Chondrocyte (in vitro differentiated cells): ENCODE data around the gene UTS2R. TPM values are rescaled to one million over a fixed set of nuclear protein-coding genes. Genes with fewer than 3 reads are reported as not detected.
"Not testable (repeated sequence)": the region's sequence is repeated elsewhere in the genome, so short reads cannot be mapped to it uniquely, and the experiment has no call there.

ENCODE experiments used
- DNase-seq: peaks from one replicate; pipeline ENCODE4 v3.0.0; 2021; ENCODE audit warnings: mixed read lengths, low spot score
- H3K27ac Mint-ChIP-seq: one replicate; pipeline ENCODE4 v1.8.0; 2021; ENCODE audit warnings: mild to moderate bottlenecking, moderate library complexity, mixed read lengths; ENCODE audit not compliant: unreplicated experiment
- H3K27me3 Mint-ChIP-seq: 2 replicates; pipeline ENCODE4 v1.8.0; 2021; ENCODE audit warnings: low read depth, mixed read lengths
- H3K36me3 Mint-ChIP-seq: 2 replicates; pipeline ENCODE4 v1.8.0; 2021; ENCODE audit warnings: low read depth, mixed read lengths
- H3K4me1 Mint-ChIP-seq: 2 replicates; pipeline ENCODE4 v1.8.0; 2021; ENCODE audit warnings: low read depth, mild to moderate bottlenecking, mixed read lengths
- H3K4me3 Mint-ChIP-seq: one replicate; pipeline ENCODE4 v1.8.0; 2021; ENCODE audit warnings: mild to moderate bottlenecking, moderate library complexity, mixed read lengths; ENCODE audit not compliant: unreplicated experiment
- H3K9me3 Mint-ChIP-seq: 2 replicates; pipeline ENCODE4 v1.8.0; 2021; ENCODE audit warnings: low read depth, mixed read lengths
- CTCF ChIP-seq: fragments of 200-600 bp; sonication (generic); IDR thresholded peaks from 2 replicates; pipeline ENCODE4 v1.5.0; 2021; ENCODE audit warnings: antibody characterized with exemption, mild to moderate bottlenecking, moderate library complexity
- total RNA-seq: library from RNA; stranded (reverse); gene quantifications from 3 replicates; pipeline ENCODE4 v1.2.1, GENCODE V29; 2021

Gene UTS2R
- total RNA-seq, 1 donor from 2014 or later: not detected

- Mint-ChIP-seq H3K4me1 (peaks cover 6% of the 10 kb centered on the region), H3K36me3 (no peaks in the 10 kb centered on the region), H3K27ac (no peak overlapping the region), H3K9me3 (no peaks in the 10 kb centered on the region), H3K27me3 (peaks cover 13% of the 10 kb centered on the region), H3K4me3 (no peak overlapping the region)
- DNase-seq: no peak
- no peak for TF ChIP-seq CTCF
Measured at GRCh38 chr17:82354804-82355308, 16.7 kb upstream of the UTS2R start.

GRCh38 chr17:82355770-82356427 is 15.7 kb upstream of the UTS2R start:
- H3K4me1 Mint-ChIP-seq: peaks cover 6% of the 10 kb centered on the region
- no peak for TF ChIP-seq CTCF
- no peak overlapping the region for H3K4me3 Mint-ChIP-seq
- no peaks in the 10 kb centered on the region for H3K36me3 Mint-ChIP-seq
- H3K9me3 Mint-ChIP-seq: no peaks in the 10 kb centered on the region
- peaks cover 13% of the 10 kb centered on the region for H3K27me3 Mint-ChIP-seq
- no peak for DNase-seq
- no peak overlapping the region for H3K27ac Mint-ChIP-seq

GRCh38 chr17:82356845-82357355 is 14.7 kb upstream of the UTS2R start:
- no peak overlapping the region for H3K4me3 Mint-ChIP-seq
- peaks cover 13% of the 10 kb centered on the region for H3K27me3 Mint-ChIP-seq
- DNase-seq: no peak
- H3K9me3 Mint-ChIP-seq: no peaks in the 10 kb centered on the region
- peaks cover 5% of the 10 kb centered on the region for H3K4me1 Mint-ChIP-seq
- no peaks in the 10 kb centered on the region for H3K36me3 Mint-ChIP-seq
- no peak for TF ChIP-seq CTCF
- no peak overlapping the region for H3K27ac Mint-ChIP-seq

GRCh38 chr17:82357394-82357793 is 14.2 kb upstream of the UTS2R start:
- TF ChIP-seq CTCF: no peak
- peaks cover 13% of the 10 kb centered on the region for H3K27me3 Mint-ChIP-seq
- no peak overlapping the region for H3K27ac Mint-ChIP-seq
- peaks cover 3% of the 10 kb centered on the region for H3K4me1 Mint-ChIP-seq
- H3K36me3 Mint-ChIP-seq: no peaks in the 10 kb centered on the region
- H3K9me3 Mint-ChIP-seq: no peaks in the 10 kb centered on the region
- DNase-seq: no peak
- no peak overlapping the region for H3K4me3 Mint-ChIP-seq

- no peaks in the 10 kb centered on the region for H3K36me3 Mint-ChIP-seq
- no peak within 1 kb of the TSS for H3K4me3 Mint-ChIP-seq
- no peak for DNase-seq
- H3K27me3 Mint-ChIP-seq: peaks cover 13% of the 10 kb centered on the region
- peaks cover 3% of the 10 kb centered on the region for H3K4me1 Mint-ChIP-seq
- H3K27ac Mint-ChIP-seq: no peak within 1 kb of the TSS
- no peaks in the 10 kb centered on the region for H3K9me3 Mint-ChIP-seq
- TF ChIP-seq CTCF: peak; percentile 40
Measured at GRCh38 chr17:82358465-82359350, 12.9 kb upstream of the UTS2R start, which contains the start of gene TEX19. TSS of gene TEX19 (plus strand) at chr17:82359247. CDS start at chr17:82362151, 2,904 bp downstream.

- peaks cover 13% of the 10 kb centered on the region for H3K27me3 Mint-ChIP-seq
- H3K36me3 Mint-ChIP-seq, DNase-seq, H3K4me1 Mint-ChIP-seq, H3K9me3 Mint-ChIP-seq, H3K27ac Mint-ChIP-seq, H3K4me3 Mint-ChIP-seq: not testable (repeated sequence)
Measured at GRCh38 chr17:82359451-82360074, 12.0 kb upstream of the UTS2R start.
